Medulla oblongata (tissue), 1 donor: ENCODE measurements around the gene SLCO4A1.
"Not testable (repeated sequence)": the region's sequence is repeated elsewhere in the genome, so short reads cannot be mapped to it uniquely, and the experiment has no call there.

Source experiments
- DNase-seq: peaks from one replicate; pipeline ENCODE4 v3.0.0-alpha.2; 2015; ENCODE audit errors: extremely low spot score

SLCO4A1 gene

GRCh38 chr20:62665153-62665754 lies 23.0 kb downstream of the SLCO4A1 start:
- no peak for DNase-seq

DNA sequence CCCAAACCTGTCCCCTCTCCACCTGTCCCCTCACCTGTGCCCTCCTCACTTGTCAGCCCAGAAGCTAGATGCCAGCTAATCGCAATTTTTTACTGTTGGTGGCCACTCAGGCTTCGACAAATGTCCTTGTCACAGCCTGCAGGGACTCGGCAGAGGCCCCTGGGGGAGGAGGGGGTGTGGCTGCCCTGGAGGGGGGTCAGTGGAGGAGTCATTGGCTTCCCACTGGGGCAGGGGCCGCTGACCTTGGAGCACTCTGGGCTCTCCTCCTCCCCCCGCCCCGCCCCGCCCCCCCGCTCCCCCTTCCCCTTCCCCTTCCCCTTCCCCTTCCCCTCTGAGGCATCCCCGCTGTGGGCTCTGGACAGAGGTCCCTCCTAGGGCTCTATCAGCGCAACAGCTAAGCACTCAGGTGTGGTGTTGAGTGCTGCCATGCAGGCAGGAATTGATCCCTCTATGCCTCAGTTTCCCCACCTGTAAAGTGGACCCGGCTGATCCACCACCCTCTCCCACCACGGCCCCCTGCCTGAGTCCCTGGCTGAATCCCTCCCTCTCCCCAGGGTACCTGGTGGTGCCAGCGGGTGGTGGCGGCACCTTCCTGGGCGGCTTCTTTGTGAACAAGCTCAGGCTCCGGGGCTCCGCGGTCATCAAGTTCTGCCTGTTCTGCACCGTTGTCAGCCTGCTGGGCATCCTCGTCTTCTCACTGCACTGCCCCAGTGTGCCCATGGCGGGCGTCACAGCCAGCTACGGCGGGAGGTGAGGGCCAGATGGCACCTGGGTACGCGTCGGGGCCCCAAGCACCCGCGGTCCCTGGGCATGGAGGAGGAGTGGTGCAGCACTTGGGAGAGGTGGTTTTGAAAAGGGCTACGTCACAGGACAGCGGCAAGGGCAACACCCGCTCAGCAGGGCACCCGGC lies 23.8 kb downstream of the SLCO4A1 start:
- no peak for DNase-seq

DNA sequence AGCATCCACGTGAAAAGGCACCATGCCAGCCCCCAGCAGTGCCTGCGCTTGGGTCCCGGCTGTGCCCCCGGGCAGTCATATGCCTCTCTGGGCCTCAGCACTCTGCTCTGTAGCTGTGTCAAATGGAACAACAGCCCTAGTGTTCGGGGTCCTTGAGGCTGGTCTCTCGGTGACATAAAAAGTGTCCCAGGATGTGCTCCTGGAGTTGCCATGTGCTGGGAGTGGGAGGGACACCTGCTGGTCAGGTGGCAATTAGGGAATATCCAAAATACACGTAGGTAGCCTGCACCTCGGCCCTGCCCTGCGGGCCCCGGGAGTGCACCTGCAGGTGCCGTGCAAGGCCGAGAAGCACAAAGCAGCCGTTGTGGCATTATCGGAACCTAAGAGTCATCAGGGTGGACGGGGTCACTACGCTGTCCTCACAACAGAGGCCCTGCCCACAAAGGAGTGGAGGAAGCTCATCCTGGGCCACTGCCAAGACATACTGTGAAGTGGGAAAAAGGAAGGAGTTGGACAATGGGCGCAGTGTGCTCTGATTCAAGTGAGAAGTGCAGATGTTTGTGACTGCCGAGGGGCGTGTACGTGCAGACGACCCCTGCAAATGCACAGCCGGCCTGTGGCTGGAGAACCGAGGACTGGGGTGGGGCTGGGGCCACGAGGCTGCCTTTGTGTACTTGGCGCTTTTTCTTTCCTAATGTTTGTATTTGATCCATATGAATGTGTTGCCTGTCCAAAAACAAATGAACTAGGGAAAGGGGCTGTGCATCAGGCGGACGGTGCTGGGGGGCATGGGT lies 24.6 kb downstream of the SLCO4A1 start:
- peak; percentile 72 for DNase-seq

DNA sequence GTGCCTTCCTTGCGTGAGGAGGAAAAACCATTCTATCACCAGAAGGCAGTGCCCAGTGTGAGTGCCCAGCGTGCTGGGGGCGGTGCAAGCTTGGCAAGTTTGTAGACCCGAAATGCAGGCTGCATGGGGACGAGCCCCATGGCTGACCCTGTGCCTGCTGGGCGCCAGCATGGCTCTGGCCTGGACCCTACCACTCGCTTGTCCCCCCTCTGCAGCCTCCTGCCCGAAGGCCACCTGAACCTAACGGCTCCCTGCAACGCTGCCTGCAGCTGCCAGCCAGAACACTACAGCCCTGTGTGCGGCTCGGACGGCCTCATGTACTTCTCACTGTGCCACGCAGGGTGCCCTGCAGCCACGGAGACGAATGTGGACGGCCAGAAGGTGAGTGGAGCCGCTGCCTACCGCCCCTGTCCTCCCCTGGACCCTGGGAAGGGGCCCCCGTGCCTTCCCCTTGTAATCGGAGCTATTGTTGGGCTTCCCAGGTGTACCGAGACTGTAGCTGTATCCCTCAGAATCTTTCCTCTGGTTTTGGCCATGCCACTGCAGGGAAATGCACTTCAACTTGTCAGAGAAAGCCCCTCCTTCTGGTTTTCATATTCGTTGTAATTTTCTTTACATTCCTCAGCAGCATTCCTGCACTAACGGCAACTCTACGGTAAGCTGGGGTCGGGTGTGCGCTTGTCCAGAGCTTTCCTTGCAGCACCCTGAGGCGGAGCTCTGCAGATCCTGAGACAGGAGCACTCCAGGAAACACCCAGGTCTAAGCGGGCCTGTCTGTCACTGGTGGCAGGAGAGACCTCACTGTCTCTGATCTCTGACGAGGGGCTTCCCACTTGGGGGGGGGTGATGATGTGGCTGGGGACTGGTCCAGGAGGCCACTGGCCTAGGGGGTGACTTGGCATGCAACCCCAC lies 25.5 kb downstream of the SLCO4A1 start:
- DNase-seq, result no peak

GRCh38 chr20:62668441-62669027 lies 26.2 kb downstream of the SLCO4A1 start:
- peak; percentile 90 for DNase-seq

GRCh38 chr20:62669249-62669648 lies 26.9 kb downstream of the SLCO4A1 start:
- DNase-seq, result no peak

- DNase-seq, result no peak
Measured at GRCh38 chr20:62670156-62670555, 27.9 kb downstream of the SLCO4A1 start.

- no peak for DNase-seq
Measured at GRCh38 chr20:62670998-62671397, 28.7 kb downstream of the SLCO4A1 start.

GRCh38 chr20:62671765-62672164 lies 29.5 kb downstream of the SLCO4A1 start:
- DNase-seq, result no peak

GRCh38 chr20:62674370-62674769 lies 32.1 kb downstream of the SLCO4A1 start:
- no peak for DNase-seq

DNA sequence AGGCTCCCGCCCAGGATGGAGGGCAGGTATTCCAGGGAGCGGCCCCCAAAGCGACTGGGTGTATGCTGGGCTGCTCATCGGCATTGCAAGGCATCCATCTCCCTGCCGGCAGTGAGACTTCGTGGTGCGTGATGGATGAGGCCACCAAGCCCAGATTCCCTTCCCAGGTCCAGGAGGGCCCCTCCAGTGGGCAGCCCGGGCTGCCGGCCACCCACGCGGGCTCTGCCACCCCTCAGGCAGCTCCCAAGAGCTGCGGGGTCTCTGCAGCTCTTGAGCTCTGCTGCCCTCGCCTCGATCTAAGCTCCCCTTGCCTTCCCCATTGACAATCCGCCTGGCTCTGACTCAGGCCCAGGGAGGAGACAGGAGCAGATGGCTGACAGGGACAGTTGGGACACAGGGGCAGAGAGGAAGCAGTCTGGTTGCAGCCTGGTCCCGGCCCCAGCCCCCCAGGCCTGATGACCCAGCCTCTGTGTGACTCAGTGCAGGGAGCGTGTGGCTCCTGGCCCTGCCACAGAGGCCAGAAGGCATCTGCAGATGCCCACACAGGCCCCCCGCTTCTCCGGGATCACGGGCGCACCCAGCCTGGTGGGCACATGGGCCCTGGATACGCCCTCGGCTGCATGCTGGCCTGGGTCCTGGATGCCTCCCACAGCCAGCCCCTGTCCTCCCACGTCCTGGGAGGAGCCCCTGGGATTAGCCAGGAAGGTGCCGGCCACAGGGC lies 33.0 kb downstream of the SLCO4A1 start:
- DNase-seq, result no peak

- no peak for DNase-seq
Measured at GRCh38 chr20:62675877-62676260, 33.6 kb downstream of the SLCO4A1 start.

- no peak for DNase-seq
Measured at GRCh38 chr20:62676976-62677375, 34.7 kb downstream of the SLCO4A1 start.

GRCh38 chr20:62677678-62678077 lies 35.4 kb downstream of the SLCO4A1 start:
- DNase-seq, result no peak

DNA sequence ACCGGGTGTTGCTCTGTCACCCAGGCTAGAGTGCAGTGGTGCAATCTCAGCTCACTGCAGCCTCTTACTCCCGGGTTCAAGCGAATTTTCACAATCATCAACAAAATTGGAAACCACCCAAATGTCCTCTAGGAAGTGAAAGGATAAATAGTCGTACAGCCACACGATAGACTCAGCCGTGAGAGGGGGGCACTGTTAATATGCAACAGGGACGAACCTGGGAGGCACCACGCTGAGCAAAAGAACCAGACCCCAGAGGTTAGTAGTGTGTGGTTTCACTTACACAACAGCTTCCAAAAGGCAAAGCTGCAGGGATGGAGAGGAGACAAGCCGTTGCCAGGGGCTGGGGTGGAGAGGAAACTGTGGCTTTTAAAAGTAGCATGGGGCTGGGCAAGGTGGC lies 36.2 kb downstream of the SLCO4A1 start:
- DNase-seq, result no peak

- DNase-seq, result no peak
Measured at GRCh38 chr20:62679978-62680589, 37.8 kb downstream of the SLCO4A1 start.

GRCh38 chr20:62682912-62683517 lies 40.7 kb downstream of the SLCO4A1 start:
- no peak for DNase-seq

GRCh38 chr20:62683660-62684322 lies 41.5 kb downstream of the SLCO4A1 start:
- DNase-seq, result not testable (repeated sequence)

GRCh38 chr20:62684981-62685380 lies 42.7 kb downstream of the SLCO4A1 start:
- no peak for DNase-seq
